Activated CD4-positive, alpha-beta T cell treated with anti-CD3 and anti-CD28 coated beads, Interleukin-2, amount 50 U/mL, for 1 hour (primary cell): ENCODE results near the gene PRPF19.

ENCODE experiments used
- DNase-seq: peaks from one replicate; pipeline ENCODE4 v3.0.0-alpha.2; 2020

The PRPF19 gene

GRCh38 chr11:60855726-60856633 is 50.4 kb downstream of the PRPF19 start, which contains the start of gene PTGDR2:
Gene PTGDR2 (minus strand): TSS chr11:60855950. CDS start chr11:60853722, 2,228 bp downstream.
- no peak for DNase-seq

- DNase-seq: no peak
Measured at GRCh38 chr11:60854847-60855725, 51.3 kb downstream of the PRPF19 start.

- no peak for DNase-seq
Measured at GRCh38 chr11:60854140-60854846, 52.1 kb downstream of the PRPF19 start.

GRCh38 chr11:60852982-60853950 is 53.1 kb downstream of the PRPF19 start:
- no peak for DNase-seq

- DNase-seq: no peak
Measured at GRCh38 chr11:60852117-60852981, 54.0 kb downstream of the PRPF19 start.

GRCh38 chr11:60851327-60852104 is 54.9 kb downstream of the PRPF19 start:
- no peak for DNase-seq

- no peak for DNase-seq
Measured at GRCh38 chr11:60849641-60850520, 56.5 kb downstream of the PRPF19 start.

- no peak for DNase-seq
Measured at GRCh38 chr11:60848714-60849151, 57.7 kb downstream of the PRPF19 start.

- DNase-seq: no peak
Measured at GRCh38 chr11:60847896-60848295, 58.5 kb downstream of the PRPF19 start.

GRCh38 chr11:60847281-60847680 is 59.1 kb downstream of the PRPF19 start:
- DNase-seq: no peak

- no peak for DNase-seq
Measured at GRCh38 chr11:60845338-60845737, 61.0 kb downstream of the PRPF19 start.

- DNase-seq: no peak
Measured at GRCh38 chr11:60844870-60845221, 61.5 kb downstream of the PRPF19 start.

- no peak for DNase-seq
Measured at GRCh38 chr11:60844045-60844869, 62.1 kb downstream of the PRPF19 start.

- DNase-seq: no peak
Measured at GRCh38 chr11:60842668-60843600, 63.5 kb downstream of the PRPF19 start.

- peak; percentile 99 for DNase-seq
Measured at GRCh38 chr11:60841797-60842667, 64.4 kb downstream of the PRPF19 start, which contains the start of gene CCDC86. Gene CCDC86 (plus strand): TSS chr11:60842113. CDS start chr11:60842125, 12 bp downstream.
